Stimulated activated CD4-positive, alpha-beta T cell treated with anti-CD3 and anti-CD28 coated beads, Interleukin-1b, Interleukin-23, amount 100 ng/mL, for 4 hours (primary cell): ENCODE data around the gene WFDC11.
"Not testable (repeated sequence)": the region's sequence is repeated elsewhere in the genome, so short reads cannot be mapped to it uniquely, and the experiment has no call there.

Experiments used
- DNase-seq, 2 donors: peaks; one replicate each; pipeline ENCODE4 v3.0.0-alpha.2; 2020; ENCODE audit warnings: low read depth in 2 of 2

The WFDC11 gene

GRCh38 chr20:45670139-45670538, at the start of gene WFDC11:
Gene WFDC11, minus strand, starts transcription at chr20:45670239. Its CDS starts 19,639 bp downstream, at chr20:45650600.
- DNase-seq, result no peak

- not testable (repeated sequence) for DNase-seq
These were observed 46.2 kb upstream of the WFDC11 start for GRCh38 chr20:45716141-45716688.

GRCh38 chr20:45704969-45705637, 35.1 kb upstream of the WFDC11 start, which contains the start of gene WFDC10B:
Gene WFDC10B, minus strand, starts transcription at chr20:45705019. Its CDS starts 19,027 bp downstream, at chr20:45685992.
- DNase-seq, result no peak

- DNase-seq, result no peak
These were observed 31.8 kb upstream of the WFDC11 start, which contains the start of gene WFDC13 for GRCh38 chr20:45701873-45702272. Gene WFDC13, plus strand, starts transcription at chr20:45702038. Its CDS starts 86 bp downstream, at chr20:45702124.

- no peak for DNase-seq
These were observed 31.1 kb upstream of the WFDC11 start for GRCh38 chr20:45701104-45701503.

GRCh38 chr20:45695496-45695895, 25.5 kb upstream of the WFDC11 start:
- no peak for DNase-seq

GRCh38 chr20:45693346-45693745, 23.3 kb upstream of the WFDC11 start:
- DNase-seq, result not testable (repeated sequence)

GRCh38 chr20:45685896-45686295, 15.9 kb upstream of the WFDC11 start:
- DNase-seq, result no peak

- DNase-seq, result no peak
These were observed 9.6 kb upstream of the WFDC11 start for GRCh38 chr20:45679650-45680049.

- DNase-seq, result no peak
These were observed 2.7 kb upstream of the WFDC11 start for GRCh38 chr20:45672765-45673164.

GRCh38 chr20:45657038-45657437, 13.0 kb downstream of the WFDC11 start:
- not testable (repeated sequence) for DNase-seq

GRCh38 chr20:45651726-45652125, 18.3 kb downstream of the WFDC11 start:
- not testable (repeated sequence) for DNase-seq

GRCh38 chr20:45649312-45649863, 20.7 kb downstream of the WFDC11 start:
- DNase-seq, result no peak

- no peak for DNase-seq
These were observed 22.5 kb downstream of the WFDC11 start for GRCh38 chr20:45647441-45648050.

- no peak for DNase-seq
These were observed 23.2 kb downstream of the WFDC11 start for GRCh38 chr20:45646875-45647274.

- DNase-seq, result not testable (repeated sequence)
These were observed 24.2 kb downstream of the WFDC11 start for GRCh38 chr20:45645869-45646268.

GRCh38 chr20:45641076-45641475, 29.0 kb downstream of the WFDC11 start:
- DNase-seq, result not testable (repeated sequence)

- DNase-seq, result no peak
These were observed 30.4 kb downstream of the WFDC11 start for GRCh38 chr20:45639687-45640086.

- DNase-seq, result no peak
These were observed 33.5 kb downstream of the WFDC11 start for GRCh38 chr20:45636513-45636912.

- no peak for DNase-seq
These were observed 38.9 kb downstream of the WFDC11 start, which contains the start of gene WFDC9 for GRCh38 chr20:45631184-45631583. Gene WFDC9, minus strand, starts transcription at chr20:45631284. Its CDS starts 21,103 bp downstream, at chr20:45610181.

- DNase-seq, result no peak
These were observed 39.7 kb downstream of the WFDC11 start for GRCh38 chr20:45630371-45630770.

- no peak for DNase-seq
These were observed 40.4 kb downstream of the WFDC11 start, which contains the start of gene WFDC10A for GRCh38 chr20:45629496-45630100. Gene WFDC10A, plus strand, starts transcription at chr20:45629739. Its CDS starts 75 bp downstream, at chr20:45629814.
